ENCODE results near the gene FRAT1. TPM values are rescaled to one million over a fixed set of nuclear protein-coding genes. Genes with fewer than 3 reads are reported as not detected.

Gene FRAT1
- total and polyA plus RNA-seq, 10 of the 15 experiments (the other 5 are each of a cell fraction or from before 2014, with no cell fraction given): 0.07 to 0.73 (median 0.26) TPM

- ChIA-PET POLR2A (interaction anchor here (0.7 to 0.9 kb wide), 2 partner anchors 54 to 62 kb away, joined by 3 read pairs; no protein-coding TSS in a partner anchor), CTCF (interaction anchor here (0.6 to 2.9 kb wide), 42 partner anchors 8 to 1313 kb away, joined by 3 to 44 read pairs (median 4); partner anchors contain the start of genes ARHGAP19, FRAT1 and RRP12), SMC1A (ENCODE audit: uncharacterized antibody, unreplicated experiment) (interaction anchor here (0.6 to 2.1 kb wide), 12 partner anchors 9 to 150 kb away, joined by 3 to 17 read pairs (median 4); partner anchors contain the start of gene ARHGAP19), RAD21 (ENCODE audit: unreplicated experiment) (interaction anchor here (0.6 to 2.4 kb wide), 8 partner anchors 9 to 122 kb away, joined by 3 to 14 read pairs (median 4); partner anchors contain the start of genes FRAT1, FRAT2 and RRP12)
- no TSS peak for BruUV-seq (replicated peaks)
- in situ Hi-C loops (cut with MboI) (no loop called here), intact Hi-C loops (cut with micrococcal nuclease; ENCODE audit: unreplicated experiment) (no loop called here)
- 90% methylated on average over 9 of the region's 9 CpGs for WGBS (ENCODE audit: insufficient coverage, insufficient replicate concordance, low lambda C conversion rate, missing lambda C conversion rate)
- Histone ChIP-seq H3K9me3 (replicated peaks; ENCODE audit: control insufficient read depth, insufficient read depth, low read length) (no peaks in the 10 kb centered on the region), H3K4me1 (ENCODE audit: control insufficient read depth, insufficient read depth, low read length) (peaks cover 9% of the 10 kb centered on the region), H3K36me3 (ENCODE audit: control insufficient read depth in 2 of 2, insufficient read depth in 2 of 2, low read length in 1 of 2) (no peaks in the 10 kb centered on the region; a peak in 1 of 4 replicates), H3K4me2 (ENCODE audit: control insufficient read depth, insufficient read depth) (no peak overlapping the region), H2AFZ (ENCODE audit: control insufficient read depth, low read depth, low read length) (no peak overlapping the region), H3K27ac (ENCODE audit: control insufficient read depth, insufficient read depth) (no peak overlapping the region), H4K20me1 (ENCODE audit: control insufficient read depth, insufficient read depth) (no peaks in the 10 kb centered on the region), H3K4me3 (no peak overlapping the region), H3K9ac (ENCODE audit: control insufficient read depth, insufficient read depth, low read length) (no peak overlapping the region), H3K79me2 (ENCODE audit: control insufficient read depth, insufficient read depth, low read length) (peaks cover 16% of the 10 kb centered on the region), H3K27me3 (replicated peaks in 1 of 2; ENCODE audit: control insufficient read depth in 2 of 2, insufficient read depth in 2 of 2, low read length in 1 of 2) (no peaks in the 10 kb centered on the region)
- no peak for TF ChIP-seq NKRF (conservative IDR thresholded peaks at IDR 0.05)
- TF ChIP-seq HCFC1 (IDR thresholded peaks at IDR 0.05; ENCODE audit: low read length): no peak
- TF ChIP-seq BRCA1 (IDR thresholded peaks at IDR 0.05; ENCODE audit: low read depth, low read length): no peak
- TF ChIP-seq EP300 (IDR thresholded peaks at IDR 0.05; ENCODE audit: borderline replicate concordance in 1 of 2, control insufficient read depth in 1 of 2, low read depth in 2 of 2, low read length in 2 of 2): no peak
- TF ChIP-seq TARDBP (IDR thresholded peaks at IDR 0.05; ENCODE audit: borderline replicate concordance): no peak
- TF ChIP-seq ZBTB11 (CRISPR knock-in tag; IDR thresholded peaks at IDR 0.05): no peak
- TF ChIP-seq ATF3 (IDR thresholded peaks at IDR 0.05; ENCODE audit: borderline replicate concordance, extremely low read depth, low read depth, low read length): no peak
- TF ChIP-seq BCLAF1 (IDR thresholded peaks at IDR 0.05): no peak
- no peak for TF ChIP-seq TCF3 (IDR thresholded peaks at IDR 0.05; ENCODE audit: borderline replicate concordance, insufficient read depth, low read depth, low read length)
- TF ChIP-seq ZNF274 (IDR thresholded peaks at IDR 0.05; ENCODE audit: insufficient read depth, insufficient read length): no peak
- no peak for TF ChIP-seq JUND (IDR thresholded peaks at IDR 0.05; ENCODE audit: low read depth, low read length)
- TF ChIP-seq LARP7 (IDR thresholded peaks at IDR 0.05): no peak
- no peak for TF ChIP-seq IKZF2 (IDR thresholded peaks at IDR 0.05)
- ATAC-seq: no peak
- no peak for FAIRE-seq
- DNase-seq (ENCODE audit: low read depth, low spot score): no peak
Measured at GRCh38 chr10:97279121-97279815, 39.8 kb upstream of the FRAT1 start.
